Measurements from ENCODE around the gene UXS1. TPM values are rescaled to one million over a fixed set of nuclear protein-coding genes. Genes with fewer than 3 reads are reported as not detected.

UXS1 gene
- total RNA-seq, 2 donors from 2014 or later: 33.9 to 39.9 TPM

DNA sequence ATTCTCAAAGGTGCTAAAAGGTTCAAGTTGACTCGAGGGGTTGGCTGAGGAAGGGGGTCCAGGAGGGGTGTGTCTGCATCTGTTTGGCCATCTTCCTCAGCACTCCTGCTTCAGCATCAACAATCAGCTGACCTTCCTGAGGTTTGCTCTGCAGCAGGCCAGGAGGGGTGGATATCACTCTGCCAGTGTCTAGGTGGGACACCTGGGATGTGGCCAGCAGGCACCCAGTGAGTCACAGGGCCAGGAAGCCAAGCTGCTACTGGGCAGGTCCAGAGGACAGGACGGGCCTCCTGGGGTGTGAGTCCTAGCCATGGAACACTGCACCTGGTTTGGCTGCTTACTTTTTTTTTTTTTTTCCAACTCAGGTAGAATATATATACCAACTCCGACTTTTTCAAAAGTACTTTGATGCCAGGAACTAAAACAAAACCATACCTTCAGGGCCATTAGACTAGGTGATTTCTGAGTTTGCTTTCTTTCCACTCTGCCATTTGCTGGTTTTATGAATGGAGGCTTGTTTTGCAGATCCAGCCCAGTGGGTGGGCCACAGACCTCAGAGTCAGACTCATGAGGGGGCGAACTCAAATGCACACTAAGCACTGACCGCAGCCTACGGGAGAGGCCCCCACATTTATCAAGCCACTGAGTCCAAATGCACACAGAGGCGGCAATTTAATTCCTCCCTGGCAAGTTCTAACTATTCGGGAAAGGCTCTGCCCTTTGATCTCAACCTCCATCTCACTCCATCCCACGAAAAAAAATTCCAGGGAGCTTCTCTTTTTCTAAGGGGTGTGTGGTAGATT is 76.0 kb downstream of the UXS1 start:
- H3K27ac Mint-ChIP-seq: no peak overlapping the region

DNA sequence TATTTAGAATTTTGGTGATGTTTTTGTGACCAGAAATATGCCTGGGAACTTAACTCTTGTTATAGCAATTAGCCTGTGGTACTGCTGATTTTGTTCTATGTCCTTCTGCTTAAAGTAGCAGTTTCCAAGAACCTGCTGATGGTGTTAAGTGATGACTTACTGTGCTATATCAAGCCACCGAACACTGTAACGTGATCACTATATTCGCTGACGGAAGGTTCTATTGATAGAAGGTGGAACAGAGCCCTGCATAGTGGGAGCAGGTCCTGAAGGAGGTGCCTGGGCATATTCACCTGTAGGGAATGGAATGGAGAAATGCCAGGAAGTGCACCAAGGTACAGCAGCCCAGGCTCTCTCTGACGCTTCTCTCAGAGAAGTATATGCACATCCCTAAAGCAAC is 76.8 kb downstream of the UXS1 start:
- H3K9me3 Mint-ChIP-seq: no peaks in the 10 kb centered on the region
- DNase-seq: no peak
- peaks cover 1% of the 10 kb centered on the region in 2 donors for H3K36me3 Mint-ChIP-seq (ENCODE audit: insufficient read depth in 2 of 2)
- no peak overlapping the region for H3K4me3 Mint-ChIP-seq
- H3K4me1 Mint-ChIP-seq (ENCODE audit: low read depth): peaks cover 12% of the 10 kb centered on the region
- H3K27me3 Mint-ChIP-seq (ENCODE audit: low read depth): no peaks in the 10 kb centered on the region
- no peak for ATAC-seq (replicated peaks in 1 of 2)
- H3K27ac Mint-ChIP-seq: peak overlapping the region; percentile 42

More for the DNA sequence above, 76.0 kb downstream of the UXS1 start:
- DNase-seq (no peak), ATAC-seq (replicated peaks in 1 of 2) (no peak)
- H3K9me3 Mint-ChIP-seq: no peaks in the 10 kb centered on the region
- no peaks in the 10 kb centered on the region for H3K27me3 Mint-ChIP-seq (ENCODE audit: low read depth)
- H3K4me3 Mint-ChIP-seq: no peak overlapping the region
- peaks cover 1% of the 10 kb centered on the region in 2 donors for H3K36me3 Mint-ChIP-seq (ENCODE audit: insufficient read depth in 2 of 2)
- H3K4me1 Mint-ChIP-seq (ENCODE audit: low read depth): peaks cover 12% of the 10 kb centered on the region

DNA sequence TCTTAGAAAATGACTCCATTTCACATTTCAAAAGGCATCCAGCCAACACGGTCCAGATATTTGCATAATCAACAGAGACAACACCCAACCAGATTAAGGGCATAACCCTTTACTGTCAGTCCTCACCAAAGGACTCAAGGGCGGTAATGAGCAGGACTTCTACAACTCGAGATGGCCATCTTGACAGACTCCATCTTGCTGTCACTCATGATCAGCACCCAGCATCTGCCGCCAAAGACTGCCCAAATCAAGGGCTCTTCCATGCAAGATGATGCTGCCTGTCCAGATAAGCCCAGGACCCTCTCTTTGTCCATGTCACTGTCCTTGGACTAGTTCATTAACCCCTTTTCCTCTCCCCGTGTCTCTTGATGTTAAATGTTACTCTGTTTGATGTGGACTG is 77.9 kb downstream of the UXS1 start:
- Mint-ChIP-seq H3K27me3 (ENCODE audit: low read depth) (no peaks in the 10 kb centered on the region), H3K27ac (no peak overlapping the region), H3K4me3 (no peak overlapping the region), H3K36me3 (ENCODE audit: insufficient read depth in 2 of 2) (peaks cover 1% of the 10 kb centered on the region in 2 donors), H3K9me3 (no peaks in the 10 kb centered on the region), H3K4me1 (ENCODE audit: low read depth) (peaks cover 12% of the 10 kb centered on the region)
- no peak for ATAC-seq (replicated peaks in 1 of 2)
- DNase-seq: no peak

DNA sequence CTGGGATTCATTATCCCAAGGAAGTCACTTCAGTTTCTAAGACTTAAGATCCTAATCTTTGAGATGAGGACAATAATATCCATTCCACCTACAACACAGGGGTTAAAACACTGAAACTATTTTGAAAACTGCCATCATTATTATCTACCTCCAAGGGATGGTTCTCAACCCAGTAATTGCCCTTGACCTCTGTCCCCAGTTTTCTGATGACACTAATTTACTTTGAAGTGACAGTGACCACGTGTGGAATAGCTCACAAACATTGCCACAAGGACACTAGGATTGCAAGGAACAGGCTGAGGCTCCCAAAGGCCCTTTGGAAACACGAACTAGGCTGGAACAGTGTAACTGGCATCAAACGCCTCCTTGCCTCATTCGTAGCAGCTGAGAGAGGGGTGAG is 78.4 kb downstream of the UXS1 start:
- no peaks in the 10 kb centered on the region for H3K27me3 Mint-ChIP-seq (ENCODE audit: low read depth)
- peaks cover 12% of the 10 kb centered on the region for H3K4me1 Mint-ChIP-seq (ENCODE audit: low read depth)
- peaks cover 1% of the 10 kb centered on the region in 2 donors for H3K36me3 Mint-ChIP-seq (ENCODE audit: insufficient read depth in 2 of 2)
- peak overlapping the region; percentile 44 for H3K27ac Mint-ChIP-seq
- no peaks in the 10 kb centered on the region for H3K9me3 Mint-ChIP-seq
- DNase-seq (no peak), ATAC-seq (replicated peaks in 1 of 2) (no peak)
- H3K4me3 Mint-ChIP-seq: no peak overlapping the region

DNA sequence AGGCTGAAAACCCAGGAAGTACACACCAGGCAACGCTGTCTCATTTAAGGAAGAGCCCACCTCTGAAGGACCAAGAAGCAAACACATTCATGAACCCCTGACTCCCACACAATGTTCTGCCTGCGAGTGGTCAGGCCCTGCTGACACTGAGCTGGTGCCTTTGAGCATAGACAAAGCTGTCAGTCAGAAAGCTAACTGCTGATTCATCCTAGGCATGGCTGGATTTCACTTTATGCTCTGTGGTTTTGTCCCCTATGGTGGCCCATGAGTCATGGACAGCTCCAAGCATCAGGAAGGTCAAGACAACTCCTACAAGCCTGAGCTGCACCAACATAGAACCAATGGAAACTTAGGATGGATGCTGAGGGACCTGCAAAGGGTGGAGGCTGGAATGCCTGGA is 78.9 kb downstream of the UXS1 start:
- Mint-ChIP-seq H3K4me1 (ENCODE audit: low read depth) (peaks cover 12% of the 10 kb centered on the region), H3K9me3 (no peaks in the 10 kb centered on the region), H3K27me3 (ENCODE audit: low read depth) (no peaks in the 10 kb centered on the region), H3K27ac (peak overlapping the region; percentile 44), H3K4me3 (no peak overlapping the region), H3K36me3 (ENCODE audit: insufficient read depth in 2 of 2) (peaks cover 1% of the 10 kb centered on the region in 2 donors)
- ATAC-seq (replicated peaks in 1 of 2) (peak; percentile 27 to 82), DNase-seq (no peak)

DNA sequence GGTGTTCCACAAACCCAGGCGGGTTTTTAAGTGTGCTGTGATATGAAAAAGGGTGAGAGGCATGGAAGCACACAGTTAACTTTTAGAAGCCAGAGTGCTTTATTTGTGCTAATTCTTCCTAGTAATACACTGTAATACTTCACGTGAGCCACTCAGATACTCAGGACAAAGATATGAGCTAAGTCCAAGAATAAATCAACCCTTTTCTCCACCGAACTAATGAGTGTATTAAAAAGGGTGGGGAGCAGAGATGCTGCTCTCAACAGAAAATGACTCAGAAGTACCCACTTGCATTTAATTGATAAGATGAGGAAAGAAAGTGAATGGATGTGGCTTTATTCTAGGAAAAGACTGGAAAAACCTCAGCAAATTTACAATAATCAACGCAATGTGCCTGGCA is 79.9 kb downstream of the UXS1 start:
- peak overlapping the region; percentile 23 for H3K27ac Mint-ChIP-seq

DNA sequence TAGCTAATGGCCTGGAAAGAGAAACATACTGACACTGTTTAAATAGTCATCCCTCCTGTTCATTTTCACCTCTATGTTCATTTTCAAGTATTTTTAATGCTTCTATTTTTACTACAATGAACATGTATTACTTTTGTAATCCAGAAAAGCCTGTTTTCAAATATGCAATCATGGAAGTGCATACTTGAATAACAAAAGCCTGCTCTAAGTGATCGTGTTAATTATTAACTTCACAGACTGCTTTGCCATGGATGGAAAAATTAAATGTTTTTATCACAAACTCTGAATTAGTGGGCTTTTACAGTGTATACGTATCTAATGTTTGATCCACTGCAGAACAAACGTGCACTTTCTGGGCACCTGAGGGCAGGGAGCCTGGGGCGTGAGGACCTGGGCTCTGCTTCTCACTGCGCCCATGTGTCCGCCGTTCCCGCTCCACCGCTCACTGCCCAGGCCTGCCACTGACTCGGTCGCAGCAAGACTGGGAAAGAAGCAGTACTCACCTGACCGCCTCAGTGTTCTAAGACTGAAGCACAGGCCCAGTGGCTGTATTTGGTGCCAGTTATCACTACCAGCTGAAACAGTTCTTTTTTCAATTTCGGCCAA is 80.6 kb downstream of the UXS1 start:
- Mint-ChIP-seq H3K9me3 (no peaks in the 10 kb centered on the region), H3K27ac (no peak overlapping the region), H3K36me3 (ENCODE audit: insufficient read depth in 2 of 2) (peaks cover 1% of the 10 kb centered on the region in 2 donors), H3K27me3 (ENCODE audit: low read depth) (no peaks in the 10 kb centered on the region), H3K4me1 (ENCODE audit: low read depth) (peaks cover 12% of the 10 kb centered on the region), H3K4me3 (no peak overlapping the region)
- ATAC-seq (replicated peaks in 1 of 2): no peak
- no peak for DNase-seq

More for the DNA sequence above, 79.9 kb downstream of the UXS1 start:
- Mint-ChIP-seq H3K36me3 (ENCODE audit: insufficient read depth in 2 of 2) (peaks cover 1% of the 10 kb centered on the region in 2 donors), H3K9me3 (no peaks in the 10 kb centered on the region), H3K27me3 (ENCODE audit: low read depth) (no peaks in the 10 kb centered on the region), H3K4me3 (no peak overlapping the region), H3K4me1 (ENCODE audit: low read depth) (peaks cover 12% of the 10 kb centered on the region)
- ATAC-seq (replicated peaks in 1 of 2): no peak
- DNase-seq: no peak

DNA sequence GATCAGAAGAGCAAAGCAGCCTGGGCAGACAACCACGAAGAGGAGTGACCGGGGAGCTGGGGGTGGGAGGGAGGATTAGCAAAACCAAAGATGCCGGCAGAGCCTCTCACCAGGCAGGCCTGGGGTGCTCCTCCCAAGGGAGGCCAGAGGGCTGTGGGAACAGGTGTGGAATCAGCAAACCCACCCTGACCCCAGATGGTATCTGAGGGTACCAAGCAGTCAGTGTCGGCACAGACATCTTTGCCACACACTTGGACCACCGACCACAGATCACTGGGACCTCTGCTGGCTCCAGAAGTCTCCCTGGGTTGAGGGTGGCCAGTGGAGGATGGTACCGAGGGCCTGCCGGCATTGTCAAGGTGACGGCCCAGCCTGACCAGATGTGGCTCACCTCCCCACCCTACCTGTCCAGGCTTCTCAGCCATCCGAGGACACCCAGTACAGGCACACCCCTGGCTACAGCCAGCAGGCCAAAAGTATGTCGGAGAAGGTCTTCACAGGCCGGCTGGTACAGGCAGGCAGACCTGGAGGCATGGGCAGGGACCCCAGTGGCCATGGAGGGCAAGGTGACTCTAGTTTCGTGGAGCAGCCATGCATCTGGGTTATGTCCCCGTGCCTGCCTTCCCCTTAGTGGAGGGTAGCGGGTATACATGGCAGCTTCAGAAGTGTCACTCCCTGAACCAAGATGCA is 82.1 kb downstream of the UXS1 start:
- Mint-ChIP-seq H3K4me3 (no peak overlapping the region), H3K9me3 (no peaks in the 10 kb centered on the region), H3K27ac (no peak overlapping the region), H3K36me3 (ENCODE audit: insufficient read depth in 2 of 2) (peaks cover 0 to 1% of the 10 kb centered on the region in 2 donors), H3K27me3 (ENCODE audit: low read depth) (no peaks in the 10 kb centered on the region), H3K4me1 (ENCODE audit: low read depth) (peaks cover 12% of the 10 kb centered on the region)
- DNase-seq (no peak), ATAC-seq (replicated peaks in 1 of 2) (no peak)

DNA sequence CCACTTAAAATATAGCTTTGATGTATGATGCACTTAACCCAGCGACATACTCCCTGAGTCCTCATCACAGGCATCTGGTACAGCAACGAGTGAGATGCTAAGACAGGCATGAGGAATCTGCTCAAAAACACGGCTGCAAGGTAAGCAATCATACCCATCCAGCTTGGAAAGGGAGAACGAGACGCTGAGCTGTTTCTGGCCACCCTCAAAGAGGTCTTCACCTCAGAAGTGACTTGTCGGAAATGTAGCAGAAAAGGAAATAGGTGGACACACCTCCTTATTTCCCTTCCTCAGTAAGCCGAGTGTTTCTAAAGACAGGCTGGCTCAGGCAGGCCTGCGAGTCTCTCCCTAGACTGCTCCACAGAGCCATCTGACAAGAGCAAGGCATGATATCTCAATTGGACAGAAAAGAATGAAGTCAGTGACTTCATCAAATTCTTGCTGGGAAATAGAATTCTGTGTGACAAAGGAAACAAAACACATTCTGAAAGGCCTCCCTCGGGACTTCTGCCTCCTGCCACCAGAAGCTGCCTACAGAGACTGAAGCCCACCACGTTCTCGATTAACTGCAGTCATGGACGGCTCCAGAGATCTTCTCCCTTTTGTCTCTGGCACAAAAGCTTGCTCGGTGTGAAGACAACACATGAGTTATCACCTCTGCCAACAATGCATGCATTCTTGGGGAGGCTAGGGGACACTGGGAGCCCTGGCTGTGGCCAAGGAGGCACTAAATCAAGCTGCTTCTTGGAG is 84.3 kb downstream of the UXS1 start:
- no peaks in the 10 kb centered on the region for H3K9me3 Mint-ChIP-seq
- ATAC-seq (replicated peaks in 1 of 2): no peak
- no peaks in the 10 kb centered on the region for H3K36me3 Mint-ChIP-seq (ENCODE audit: insufficient read depth in 2 of 2)

DNA sequence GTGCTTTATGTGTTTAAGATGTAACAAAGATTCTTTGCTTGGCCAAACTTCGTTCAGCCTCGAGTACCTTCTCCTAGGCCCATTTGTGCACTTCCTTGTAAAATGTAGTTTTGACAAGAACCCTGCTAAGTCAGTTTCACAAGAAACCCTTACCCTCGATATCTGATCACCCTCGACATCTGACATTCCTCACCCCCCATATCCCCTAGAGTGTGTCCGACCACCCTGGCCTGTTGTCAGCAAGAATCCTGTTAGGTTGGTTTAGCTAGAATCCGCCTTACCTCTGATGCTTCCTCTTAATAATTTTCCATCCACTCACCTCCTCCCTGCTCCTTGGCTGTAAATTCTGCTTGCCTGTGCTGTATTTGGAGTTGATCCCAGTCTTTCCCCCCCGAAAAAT is 85.3 kb downstream of the UXS1 start:
- H3K4me1 Mint-ChIP-seq (ENCODE audit: low read depth): no peaks in the 10 kb centered on the region
- ATAC-seq (replicated peaks in 1 of 2) (no peak), DNase-seq (no peak)
- H3K36me3 Mint-ChIP-seq (ENCODE audit: insufficient read depth in 2 of 2): no peaks in the 10 kb centered on the region
- no peaks in the 10 kb centered on the region for H3K27me3 Mint-ChIP-seq (ENCODE audit: low read depth)
- H3K27ac Mint-ChIP-seq: no peak overlapping the region
- H3K9me3 Mint-ChIP-seq: no peaks in the 10 kb centered on the region
- no peak overlapping the region for H3K4me3 Mint-ChIP-seq

More for the DNA sequence above, 84.3 kb downstream of the UXS1 start:
- no peak overlapping the region for H3K4me3 Mint-ChIP-seq
- H3K4me1 Mint-ChIP-seq (ENCODE audit: low read depth): peaks cover under 1% of the 10 kb centered on the region
- no peak overlapping the region for H3K27ac Mint-ChIP-seq
- no peaks in the 10 kb centered on the region for H3K27me3 Mint-ChIP-seq (ENCODE audit: low read depth)
- DNase-seq: no peak

DNA sequence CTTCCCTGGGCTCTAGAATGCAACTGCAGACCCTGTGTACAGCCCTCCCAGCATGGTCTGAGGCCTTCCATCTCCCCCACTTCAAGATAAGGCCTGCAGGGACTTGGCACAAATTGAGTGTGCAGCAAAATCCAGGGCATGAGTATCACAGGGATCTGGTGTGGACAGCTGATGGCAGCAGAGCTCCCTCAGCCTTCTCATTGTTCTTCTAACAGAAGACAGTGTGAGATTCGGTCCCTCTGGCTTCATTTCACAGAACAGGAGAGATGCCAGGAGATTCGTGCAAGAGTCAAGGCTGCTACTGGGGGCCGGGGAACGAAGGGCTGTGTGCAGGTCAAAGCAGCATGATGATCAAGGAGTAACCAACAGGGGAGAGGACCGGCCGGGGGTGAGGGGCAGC is 85.8 kb downstream of the UXS1 start:
- Mint-ChIP-seq H3K9me3 (no peaks in the 10 kb centered on the region), H3K27me3 (ENCODE audit: low read depth) (no peaks in the 10 kb centered on the region), H3K4me3 (no peak overlapping the region), H3K36me3 (ENCODE audit: insufficient read depth in 2 of 2) (no peaks in the 10 kb centered on the region), H3K27ac (no peak overlapping the region), H3K4me1 (ENCODE audit: low read depth) (no peaks in the 10 kb centered on the region)
- DNase-seq (no peak), ATAC-seq (replicated peaks in 1 of 2) (no peak)

DNA sequence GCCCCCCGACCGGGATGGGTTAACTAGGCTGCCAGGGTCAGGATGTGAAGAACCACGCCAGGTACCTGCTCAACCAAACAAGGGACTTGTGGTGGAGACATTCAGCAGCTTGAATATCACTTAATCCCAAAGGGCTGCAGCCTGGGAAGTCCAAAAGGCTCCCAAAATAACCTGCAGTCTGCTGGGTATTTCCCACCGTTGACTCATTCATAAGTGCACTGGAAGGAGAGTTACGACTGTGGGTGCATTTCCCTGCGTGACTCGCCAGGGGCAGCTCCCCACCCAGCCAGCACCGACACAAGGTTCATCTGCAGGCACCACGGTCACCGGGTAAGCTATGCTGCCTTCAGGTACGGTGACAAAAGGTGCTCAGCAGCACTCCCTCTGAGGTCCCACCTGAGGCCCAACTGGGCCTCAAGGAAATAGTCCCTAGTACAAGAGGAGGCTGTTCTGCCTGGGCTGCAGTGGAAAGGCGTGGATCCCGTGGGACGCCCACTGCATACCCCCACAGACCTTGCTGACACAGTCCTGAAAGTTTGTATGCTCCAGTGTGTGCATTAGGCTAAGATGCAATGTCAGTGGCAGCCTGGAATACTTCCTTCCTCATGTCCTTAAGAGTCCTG is 86.5 kb downstream of the UXS1 start:
- Mint-ChIP-seq H3K27me3 (ENCODE audit: low read depth) (no peaks in the 10 kb centered on the region), H3K27ac (peak overlapping the region; percentile 11), H3K4me3 (no peak overlapping the region), H3K9me3 (no peaks in the 10 kb centered on the region), H3K36me3 (ENCODE audit: insufficient read depth in 2 of 2) (no peaks in the 10 kb centered on the region), H3K4me1 (ENCODE audit: low read depth) (no peaks in the 10 kb centered on the region)
- ATAC-seq (replicated peaks in 1 of 2) (peak; percentile 71 to 80), DNase-seq (peak; percentile 54 to 61)
